Ishikawa (cell line): ENCODE data around the gene FRS3.

Source experiments
- CREB1 ChIP-seq: IDR thresholded peaks from 2 replicates; pipeline ENCODE4 v1.6.1; 2012; ENCODE audit warnings: low read depth
- EGR1 ChIP-seq: IDR thresholded peaks from 2 replicates; pipeline ENCODE4 v1.6.1; 2012
- NFIC ChIP-seq: IDR thresholded peaks from 2 replicates; pipeline ENCODE4 v1.6.1; 2012
- RAD21 ChIP-seq: IDR thresholded peaks from 2 replicates; pipeline ENCODE4 v1.6.1; 2012; ENCODE audit warnings: low read depth
- REST ChIP-seq: IDR thresholded peaks from 2 replicates; pipeline ENCODE4 v1.6.1; 2012; ENCODE audit warnings: low read depth, mild to moderate bottlenecking
- TAF1 ChIP-seq: IDR thresholded peaks from 2 replicates; pipeline ENCODE4 v1.6.1; 2012; ENCODE audit warnings: low read depth, mild to moderate bottlenecking

DNA sequence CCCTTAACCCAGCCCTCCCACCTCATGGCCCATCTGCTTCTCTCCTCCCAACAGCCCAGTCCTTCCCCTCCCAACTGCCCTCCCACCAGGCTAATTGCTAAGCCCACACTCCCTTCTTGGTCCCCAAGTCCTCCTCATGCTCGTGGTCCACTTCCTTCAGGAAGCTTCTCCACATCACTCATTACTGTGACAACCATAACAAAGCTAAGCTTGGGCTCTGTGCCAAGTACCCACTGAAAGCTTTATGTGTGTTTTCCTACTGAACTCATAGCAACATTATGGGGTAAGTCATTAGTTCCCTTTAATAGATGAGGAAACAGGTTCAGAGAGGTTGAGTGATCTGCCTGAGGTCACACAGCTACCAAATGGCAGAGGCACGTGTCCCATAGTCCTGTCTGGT is 16.2 kb downstream of the FRS3 start:
- no peak for TF ChIP-seq EGR1
- TF ChIP-seq NFIC = no peak
- no peak for TF ChIP-seq CREB1
- no peak for TF ChIP-seq REST
- TF ChIP-seq RAD21 = no peak
- TF ChIP-seq TAF1 = no peak
